B cell (primary cell): ENCODE measurements around the gene ATP5ME. TPM values are rescaled to one million over a fixed set of nuclear protein-coding genes. Genes with fewer than 3 reads are reported as not detected.

Source experiments
- ATAC-seq: fragments of 200-7000 bp; cut with Tn5 transposase; one replicate; pipeline ENCODE4 v1.10.0; 2021; ENCODE audit warnings: low read depth, mild to moderate bottlenecking, moderate number of reproducible peaks, moderate library complexity
- CTCF ChIA-PET: fragments of 350-600 bp; sonication (Branson Sonifier 250); formaldehyde crosslinking; loops from one replicate; lab custom pipeline; 2021; ENCODE audit warnings: antibody characterized with exemption, inconsistent platforms; lab: Charles Lee
- POLR2A ChIA-PET: fragments of 350-600 bp; sonication (Branson Sonifier 250); formaldehyde crosslinking; loops from one replicate; lab custom pipeline; 2021; ENCODE audit warnings: antibody characterized with exemption; lab: Charles Lee
- DNase-seq: peaks from one replicate; pipeline ENCODE4 v3.0.0; 2013
- H2AFZ ChIP-seq: 2 replicates; pipeline ENCODE4 v1.6.1; 2012; ENCODE audit warnings: mild to moderate bottlenecking, low read depth, low read length; ENCODE audit not compliant: insufficient read depth, poor library complexity, severe bottlenecking
- H3K27ac ChIP-seq, 2 donors: 1 replicate in 1 of 2; 2 replicates in 1 of 2; pipeline ENCODE4 v1.5.1; 2012 to 2013; ENCODE audit warnings: low read length in 2 of 2, mild to moderate bottlenecking in 2 of 2, moderate library complexity in 1 of 2
- H3K27me3 ChIP-seq, 4 experiments: fragments of 200-600 bp in 1 of 4; sonication (generic) in 1 of 4; replicated peaks in 1 of 4; 1 replicate in 2 of 4; 2 replicates in 2 of 4; pipeline versions ENCODE4 v1.6.1 to v1.7.0; 2013 to 2016; ENCODE audit warnings: low read length in 3 of 4, mild to moderate bottlenecking in 2 of 4, mixed read lengths in 1 of 4, moderate library complexity in 1 of 4; ENCODE audit not compliant: insufficient read depth in 4 of 4, control insufficient read depth in 3 of 4; ENCODE audit errors: control extremely low read depth in 1 of 4
- H3K36me3 ChIP-seq, 2 experiments: replicated peaks in 1 of 2; 1 replicate in 1 of 2; 2 replicates in 1 of 2; pipeline versions ENCODE4 v1.6.1 to v1.7.1; 2013; ENCODE audit warnings: low read length in 1 of 2; ENCODE audit not compliant: insufficient read depth in 2 of 2, control insufficient read depth in 1 of 2; ENCODE audit errors: control extremely low read depth in 1 of 2, extremely low read depth in 1 of 2
- H3K4me1 ChIP-seq, 2 donors: fragments of 200-600 bp in 1 of 2; sonication (generic) in 1 of 2; 1 replicate in 1 of 2; 2 replicates in 1 of 2; pipeline versions ENCODE4 v1.5.1 to v1.6.1; 2013 to 2017; ENCODE audit warnings: low read length in 2 of 2; ENCODE audit not compliant: control insufficient read depth in 2 of 2, insufficient read depth in 2 of 2
- H3K4me2 ChIP-seq: replicated peaks from 2 replicates; pipeline ENCODE3; 2012; ENCODE audit warnings: mild to moderate bottlenecking, low read depth, low read length; ENCODE audit not compliant: poor library complexity, severe bottlenecking
- H3K4me3 ChIP-seq, 5 experiments: fragments of 200-600 bp in 1 of 5; sonication (generic) in 1 of 5; 1 replicate in 3 of 5; 2 replicates in 2 of 5; pipeline versions ENCODE4 v1.5.1 to v1.7.0; 2011 to 2016; ENCODE audit warnings: low read length in 4 of 5, mild to moderate bottlenecking in 4 of 5, low read depth in 2 of 5, control low read depth in 1 of 5, moderate library complexity in 1 of 5; ENCODE audit not compliant: insufficient read depth in 1 of 5; ENCODE audit errors: control extremely low read depth in 1 of 5, extremely low read depth in 1 of 5
- H3K79me2 ChIP-seq: fragments of 200-600 bp; sonication (generic); one replicate; pipeline ENCODE4 v1.6.0; 2016; ENCODE audit warnings: low read length; ENCODE audit not compliant: control insufficient read depth, insufficient read depth
- H3K9ac ChIP-seq: fragments of 200-600 bp; sonication (generic); 2 replicates; pipeline ENCODE4 v1.6.1; 2017; ENCODE audit warnings: mild to moderate bottlenecking, low read length, moderate library complexity
- H3K9me3 ChIP-seq, 3 donors: one replicate each; pipeline versions ENCODE4 v1.6.1 to v1.7.1; 2013; ENCODE audit warnings: low read length in 2 of 3; ENCODE audit not compliant: control insufficient read depth in 2 of 3, insufficient read depth in 1 of 3; ENCODE audit errors: control extremely low read depth in 1 of 3
- H4K20me1 ChIP-seq: 2 replicates; pipeline ENCODE4 v1.6.0; 2012; ENCODE audit warnings: mild to moderate bottlenecking, low read length; ENCODE audit not compliant: insufficient read depth, control insufficient read depth, poor library complexity, severe bottlenecking
- H3K27ac Mint-ChIP-seq: one replicate; pipeline ENCODE4 v1.8.0; 2021; ENCODE audit warnings: mixed read lengths
- H3K27me3 Mint-ChIP-seq: one replicate; pipeline ENCODE4 v1.8.0; 2021; ENCODE audit warnings: mixed read lengths
- H3K4me1 Mint-ChIP-seq: one replicate; pipeline ENCODE4 v1.8.0; 2021; ENCODE audit warnings: mixed read lengths
- H3K4me3 Mint-ChIP-seq: one replicate; pipeline ENCODE4 v1.8.0; 2021; ENCODE audit warnings: mixed read lengths
- H3K9me3 Mint-ChIP-seq: one replicate; pipeline ENCODE4 v1.8.0; 2022; ENCODE audit warnings: mixed read lengths; ENCODE audit not compliant: insufficient read depth
- CTCF ChIP-seq: fragments of 200-600 bp; IDR thresholded peaks from one replicate; pipeline ENCODE4 v1.8.0; 2022; ENCODE audit warnings: antibody characterized with exemption, mild to moderate bottlenecking
- EZH2 ChIP-seq: IDR thresholded peaks from 2 replicates; pipeline ENCODE4 v1.6.1; 2012; ENCODE audit warnings: borderline replicate concordance, low read depth, mild to moderate bottlenecking, moderate library complexity, low read length; ENCODE audit not compliant: insufficient read depth, poor library complexity, severe bottlenecking
- WGBS: methylation state at CpG from one replicate; pipeline ENCODE4 v1.1.5; 2013; ENCODE audit warnings: missing lambda C conversion rate; ENCODE audit not compliant: insufficient coverage; 5-methylcytosine and 5-hydroxymethylcytosine counted together
- intact Hi-C: fragments of 100-400 bp; cut with micrococcal nuclease; formaldehyde crosslinking; loops from one replicate; pipeline ENCODE4 v1.10.0; 2022
- polyA plus RNA-seq: library from polyadenylated mRNA; depleted of rRNA; stranded (reverse); fragments of >200 nt; gene quantifications from 2 replicates; pipeline ENCODE4 v1.2.3, GENCODE V29; 2012
- total RNA-seq, 2 donors: library from RNA; stranded (reverse); fragments of 120-200 nt in 1 of 2; gene quantifications; 1 replicate in 1 of 2; 2 replicates in 1 of 2; pipeline versions ENCODE4 v1.2.3 to v1.2.4, GENCODE V29; 2013 to 2022

Gene ATP5ME
- total and polyA plus RNA-seq, 2 donors (not counting 1 experiment from before 2014, with no cell fraction given): 129 to 153 TPM

- CTCF ChIA-PET: no interaction called here
- H3K27ac Mint-ChIP-seq: no peak overlapping the region
- H3K9ac ChIP-seq: no peak overlapping the region
Measured at GRCh38 chr4:632196-632790, 41.8 kb downstream of the ATP5ME start.

More at GRCh38 chr4:632196-632790, 41.8 kb downstream of the ATP5ME start:
- H3K4me1 ChIP-seq: no peaks in the 10 kb centered on the region
- no peak overlapping the region for H2AFZ ChIP-seq
- H3K4me3 Mint-ChIP-seq: no peak overlapping the region
- no peaks in the 10 kb centered on the region for H3K27me3 Mint-ChIP-seq
- no peak for TF ChIP-seq EZH2
- TF ChIP-seq CTCF: no peak
- H3K4me1 Mint-ChIP-seq: no peaks in the 10 kb centered on the region
- peaks cover 0 to 30% (median 3%) of the 10 kb centered on the region in 3 donors for H3K9me3 ChIP-seq
- WGBS: 97% methylated on average over 15 of the region's 16 CpGs
- no peaks in the 10 kb centered on the region for H3K79me2 ChIP-seq
- no peak overlapping the region for H3K4me3 ChIP-seq
- intact Hi-C loops: no loop called here
- no peak overlapping the region for H3K27ac ChIP-seq
- no peaks in the 10 kb centered on the region for H3K9me3 Mint-ChIP-seq
- no peak for ATAC-seq
- DNase-seq: no peak
- no peaks in the 10 kb centered on the region for H3K27me3 ChIP-seq
- POLR2A ChIA-PET: no interaction called here
- no peaks in the 10 kb centered on the region for H4K20me1 ChIP-seq
- no peak overlapping the region for H3K4me2 ChIP-seq
- H3K36me3 ChIP-seq: no peaks in the 10 kb centered on the region
